ENCODE data around the gene NELFB.

The NELFB gene

DNA sequence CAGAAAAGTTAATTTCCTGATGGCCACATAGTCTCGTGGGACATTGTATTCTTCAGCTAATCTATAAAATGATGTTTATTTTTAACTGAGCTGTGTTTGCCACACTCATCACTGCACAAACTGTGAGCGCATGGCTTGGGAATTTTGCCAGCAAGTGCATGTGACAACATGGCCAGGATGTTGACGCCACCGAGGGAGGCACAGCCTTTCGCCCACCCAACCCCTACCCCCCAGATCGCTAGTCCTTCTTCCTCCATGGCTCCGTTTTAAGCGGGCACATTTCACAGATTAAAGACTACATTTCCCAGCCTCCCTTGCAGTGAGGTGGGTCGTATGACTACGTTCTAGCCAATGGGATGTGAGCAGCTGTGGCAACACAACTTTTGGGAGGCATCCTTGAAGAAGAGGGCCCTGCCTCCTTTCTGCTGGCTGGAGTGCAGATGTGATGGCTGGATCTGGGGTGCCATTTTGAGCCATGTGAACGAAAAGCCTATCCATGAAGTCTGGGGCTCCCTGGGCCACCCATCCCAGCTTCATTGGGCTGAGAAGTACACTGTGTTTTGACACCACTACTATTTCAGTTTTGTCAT, 39.1 kb downstream of the NELFB start:
- Mint-ChIP-seq H3K4me3 (peak overlapping the region; percentile 51), H3K27me3 (peaks cover 38% of the 10 kb centered on the region), H3K9me3 (no peaks in the 10 kb centered on the region), H3K36me3 (ENCODE audit: low read depth) (no peaks in the 10 kb centered on the region), H3K27ac (no peak overlapping the region), H3K4me1 (ENCODE audit: low read depth) (peaks cover 13% of the 10 kb centered on the region)

- Mint-ChIP-seq H3K27me3 (peaks cover 39% of the 10 kb centered on the region), H3K4me3 (peak overlapping the region; percentile 51), H3K36me3 (ENCODE audit: low read depth) (no peaks in the 10 kb centered on the region), H3K4me1 (ENCODE audit: low read depth) (peaks cover 14% of the 10 kb centered on the region), H3K9me3 (no peaks in the 10 kb centered on the region), H3K27ac (no peak overlapping the region)
Measured at GRCh38 chr9:137294681-137295237, 39.6 kb downstream of the NELFB start.

DNA sequence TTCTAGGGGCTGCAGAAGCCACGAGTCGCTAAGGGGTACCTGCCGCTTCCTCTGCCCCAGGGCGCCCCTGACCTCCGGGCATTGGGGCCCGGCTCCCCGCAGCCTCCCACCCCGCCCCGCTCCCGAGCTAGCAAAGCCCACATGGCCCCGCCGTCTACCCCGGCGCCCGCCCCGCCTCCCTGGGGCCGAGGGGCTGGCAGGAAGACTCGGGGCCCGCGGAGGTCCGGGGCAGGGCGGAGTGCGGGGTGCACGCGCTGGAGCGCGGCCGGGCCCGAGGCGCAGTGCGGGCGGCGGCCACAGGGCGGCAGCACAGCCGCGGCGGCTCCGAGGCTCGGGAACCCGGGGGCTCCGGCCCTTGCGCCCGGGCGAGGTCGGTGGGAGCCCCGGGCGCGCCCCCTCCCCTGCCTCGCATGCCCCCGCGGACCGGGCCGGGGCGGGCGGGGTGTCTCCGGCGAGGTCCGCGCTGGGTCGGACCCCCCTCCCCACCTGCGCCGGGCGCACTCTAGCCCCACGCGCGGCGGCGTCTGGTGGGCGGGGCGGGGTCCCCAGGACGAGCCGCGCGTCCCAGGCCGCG, 40.2 kb downstream of the NELFB start:
- Mint-ChIP-seq H3K9me3 (no peaks in the 10 kb centered on the region), H3K4me3 (no peak overlapping the region), H3K36me3 (ENCODE audit: low read depth) (no peaks in the 10 kb centered on the region), H3K27me3 (peaks cover 42% of the 10 kb centered on the region), H3K4me1 (ENCODE audit: low read depth) (peaks cover 17% of the 10 kb centered on the region), H3K27ac (no peak overlapping the region)

GRCh38 chr9:137295849-137296669, 40.9 kb downstream of the NELFB start:
- no peaks in the 10 kb centered on the region for H3K9me3 Mint-ChIP-seq
- H3K4me1 Mint-ChIP-seq (ENCODE audit: low read depth) = peaks cover 21% of the 10 kb centered on the region
- peaks cover 46% of the 10 kb centered on the region for H3K27me3 Mint-ChIP-seq
- H3K4me3 Mint-ChIP-seq = peak overlapping the region; percentile 17
- H3K27ac Mint-ChIP-seq = no peak overlapping the region
- no peaks in the 10 kb centered on the region for H3K36me3 Mint-ChIP-seq (ENCODE audit: low read depth)

GRCh38 chr9:137296670-137297664, 41.8 kb downstream of the NELFB start:
- peaks cover 21% of the 10 kb centered on the region for H3K4me1 Mint-ChIP-seq (ENCODE audit: low read depth)

DNA sequence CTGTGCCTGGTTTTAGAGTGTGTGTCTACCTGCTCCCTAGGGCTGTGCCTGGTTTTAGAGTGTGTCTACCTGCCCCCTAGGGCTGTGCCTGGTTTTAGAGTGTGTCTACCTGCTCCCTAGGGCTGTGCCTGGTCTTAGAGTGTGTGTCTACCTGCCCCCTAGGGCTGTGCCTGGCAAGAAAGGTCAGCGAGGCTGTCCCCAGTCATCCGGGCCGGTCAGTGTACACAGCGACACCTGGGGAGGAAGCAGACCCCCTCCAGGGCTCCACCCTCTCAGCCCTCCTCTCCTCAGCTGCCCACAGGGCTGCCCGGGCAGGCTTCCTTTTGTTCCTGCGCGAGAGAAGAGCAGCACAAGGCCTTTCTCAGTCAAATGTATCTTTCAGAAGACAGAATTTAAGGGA, 42.8 kb downstream of the NELFB start:
- peaks cover 21% of the 10 kb centered on the region for H3K4me1 Mint-ChIP-seq (ENCODE audit: low read depth)
- H3K36me3 Mint-ChIP-seq (ENCODE audit: low read depth) = no peaks in the 10 kb centered on the region
- no peak overlapping the region for H3K4me3 Mint-ChIP-seq
- no peak overlapping the region for H3K27ac Mint-ChIP-seq
- peaks cover 44% of the 10 kb centered on the region for H3K27me3 Mint-ChIP-seq
- H3K9me3 Mint-ChIP-seq = no peaks in the 10 kb centered on the region

More at GRCh38 chr9:137296670-137297664, 41.8 kb downstream of the NELFB start:
- Mint-ChIP-seq H3K9me3 (no peaks in the 10 kb centered on the region), H3K27ac (no peak overlapping the region), H3K4me3 (peak overlapping the region; percentile 17), H3K36me3 (ENCODE audit: low read depth) (no peaks in the 10 kb centered on the region), H3K27me3 (peaks cover 46% of the 10 kb centered on the region)

DNA sequence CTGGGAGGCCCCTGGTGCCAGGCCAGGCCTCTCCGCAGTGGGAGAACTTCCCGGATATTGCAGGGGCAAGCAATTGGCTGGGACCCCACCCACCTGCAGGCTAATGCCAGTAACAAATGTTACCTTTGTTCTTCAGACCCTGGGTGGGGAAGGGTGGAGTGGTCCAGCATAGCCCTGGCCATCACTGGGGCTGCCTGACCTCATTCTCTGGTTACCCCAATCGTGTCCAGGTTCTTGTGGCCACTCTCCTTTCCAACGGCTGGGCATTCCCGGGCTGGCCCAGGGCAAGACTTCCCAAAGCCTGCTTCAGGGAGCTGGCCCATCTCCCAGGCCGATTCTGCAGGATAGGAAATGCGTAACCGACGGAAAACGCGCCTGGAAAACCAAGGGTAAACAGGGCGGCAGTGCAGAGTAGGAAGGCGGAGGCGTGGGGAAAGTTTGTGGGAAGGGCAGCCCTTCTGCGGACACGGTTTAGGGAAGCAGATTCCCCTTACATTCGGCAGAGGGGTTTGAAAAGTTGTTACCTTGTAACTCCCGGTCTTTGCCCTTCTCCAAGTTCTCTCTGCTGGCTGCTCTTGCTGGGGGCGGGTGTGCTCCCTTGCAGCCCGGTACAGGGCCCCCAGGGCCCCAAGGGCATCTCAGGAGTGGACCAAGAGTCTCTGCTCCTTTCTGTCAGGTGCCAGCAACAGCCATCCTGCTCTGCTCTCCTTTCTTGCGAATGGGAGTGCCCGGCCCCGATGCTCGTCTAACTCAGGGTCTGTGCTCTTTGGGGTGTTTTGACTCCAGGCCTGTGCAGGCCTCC, 43.5 kb downstream of the NELFB start:
- Mint-ChIP-seq H3K36me3 (ENCODE audit: low read depth) (no peaks in the 10 kb centered on the region), H3K27me3 (peaks cover 39% of the 10 kb centered on the region), H3K4me1 (ENCODE audit: low read depth) (peaks cover 21% of the 10 kb centered on the region), H3K9me3 (no peaks in the 10 kb centered on the region), H3K27ac (no peak overlapping the region), H3K4me3 (no peak overlapping the region)

DNA sequence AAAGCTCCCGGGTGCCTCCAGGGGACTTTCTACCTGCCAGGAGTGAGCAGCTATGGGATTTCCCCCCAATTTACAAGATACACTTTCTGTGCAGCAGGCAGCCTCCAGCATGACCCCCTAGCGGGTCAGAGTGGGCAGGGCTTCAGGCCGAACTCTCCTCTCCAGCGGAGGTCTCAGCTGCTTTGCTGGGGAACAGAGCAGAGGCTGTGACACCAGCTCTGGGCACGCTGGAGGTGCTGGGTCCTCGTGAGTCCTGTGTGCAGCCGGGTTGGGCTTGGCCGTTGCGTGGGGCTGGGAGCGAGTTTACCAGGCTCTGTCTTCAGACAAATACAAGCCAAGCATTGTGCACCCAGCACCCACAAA, 44.1 kb downstream of the NELFB start:
- Mint-ChIP-seq H3K27me3 (peaks cover 33% of the 10 kb centered on the region), H3K4me3 (no peak overlapping the region), H3K9me3 (no peaks in the 10 kb centered on the region), H3K36me3 (ENCODE audit: low read depth) (no peaks in the 10 kb centered on the region), H3K27ac (no peak overlapping the region), H3K4me1 (ENCODE audit: low read depth) (peaks cover 21% of the 10 kb centered on the region)

- H3K4me1 Mint-ChIP-seq (ENCODE audit: low read depth) = peaks cover 14% of the 10 kb centered on the region
- no peaks in the 10 kb centered on the region for H3K36me3 Mint-ChIP-seq (ENCODE audit: low read depth)
Measured at GRCh38 chr9:137299938-137300337, 44.8 kb downstream of the NELFB start.

GRCh38 chr9:137300567-137301080, 45.5 kb downstream of the NELFB start:
- Mint-ChIP-seq H3K27me3 (peaks cover 30% of the 10 kb centered on the region), H3K4me1 (ENCODE audit: low read depth) (peaks cover 18% of the 10 kb centered on the region), H3K27ac (no peak overlapping the region), H3K36me3 (ENCODE audit: low read depth) (no peaks in the 10 kb centered on the region), H3K4me3 (peak overlapping the region; percentile 80), H3K9me3 (no peaks in the 10 kb centered on the region)

More at GRCh38 chr9:137299938-137300337, 44.8 kb downstream of the NELFB start:
- H3K27ac Mint-ChIP-seq = no peak overlapping the region
- peak overlapping the region; percentile 20 for H3K4me3 Mint-ChIP-seq
- H3K9me3 Mint-ChIP-seq = no peaks in the 10 kb centered on the region
- peaks cover 30% of the 10 kb centered on the region for H3K27me3 Mint-ChIP-seq

GRCh38 chr9:137301081-137301947, 46.2 kb downstream of the NELFB start:
- Mint-ChIP-seq H3K27ac (no peak overlapping the region), H3K27me3 (peaks cover 29% of the 10 kb centered on the region), H3K9me3 (no peaks in the 10 kb centered on the region), H3K4me3 (peak overlapping the region; percentile 80), H3K36me3 (ENCODE audit: low read depth) (no peaks in the 10 kb centered on the region), H3K4me1 (ENCODE audit: low read depth) (peaks cover 18% of the 10 kb centered on the region)

DNA sequence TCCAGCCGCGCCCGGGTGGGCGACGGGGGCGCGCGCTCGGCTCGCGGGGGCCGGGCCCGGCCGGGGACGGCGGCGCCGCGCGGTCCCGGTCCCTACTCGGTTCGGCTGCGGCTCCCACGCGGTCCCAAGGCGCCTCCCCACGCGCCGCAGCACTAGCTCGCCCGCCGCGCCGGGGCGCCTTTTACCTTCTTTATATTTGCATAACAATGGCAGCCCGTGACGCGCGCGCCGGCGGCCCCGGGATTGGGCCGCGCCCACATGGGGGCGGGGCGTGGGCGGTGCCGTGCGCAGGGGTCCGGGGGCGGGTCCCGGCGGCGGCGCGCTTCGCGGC, 47.0 kb downstream of the NELFB start, which contains the start of gene NRARP:
TSS of gene NRARP (minus strand) at position 154 of the 331 bp plus-strand sequence. CDS start 343 bp downstream, outside the sequence.
- Mint-ChIP-seq H3K36me3 (ENCODE audit: low read depth) (no peaks in the 10 kb centered on the region), H3K9me3 (no peaks in the 10 kb centered on the region), H3K27ac (no peak within 1 kb of the TSS), H3K27me3 (peaks cover 21% of the 10 kb centered on the region), H3K4me1 (ENCODE audit: low read depth) (peaks cover 19% of the 10 kb centered on the region), H3K4me3 (peak within 1 kb of the TSS; percentile 73)
